Measurements from ENCODE around the gene ASIC4.

- TF ChIP-seq CTCF (IDR thresholded peaks at IDR 0.05), result no peak
- no peak for TF ChIP-seq POLR2A (IDR thresholded peaks at IDR 0.05)
Measured at GRCh38 chr2:219540784-219541504, 26.7 kb downstream of the ASIC4 start.
